AG10803 (cell line): ENCODE measurements around the gene DENND1A.
A peak's percentile ranks its signal among the peaks of the same experiment; 100 is the strongest.

Experiments
- DNase-seq: peaks from one replicate; pipeline ENCODE4 v3.0.0; 2010; ENCODE audit warnings: low read depth
- H3K4me3 ChIP-seq: 2 replicates; pipeline ENCODE4 v1.5.1; 2011; ENCODE audit warnings: mild to moderate bottlenecking, low read length, control low read depth
- CTCF ChIP-seq: conservative IDR thresholded peaks from 2 replicates; pipeline ENCODE4 v1.5.1; 2011; ENCODE audit warnings: mild to moderate bottlenecking, low read length, control low read depth, inconsistent platforms

Gene DENND1A

GRCh38 chr9:123369296-123369695 lies 560.6 kb downstream of the DENND1A start:
- no peak for TF ChIP-seq CTCF
- H3K4me3 ChIP-seq: no peak overlapping the region
- DNase-seq: no peak

GRCh38 chr9:123368536-123369153 lies 561.3 kb downstream of the DENND1A start:
- no peak for TF ChIP-seq CTCF
- DNase-seq: no peak
- no peak overlapping the region for H3K4me3 ChIP-seq

GRCh38 chr9:123368023-123368422 lies 561.9 kb downstream of the DENND1A start:
- no peak overlapping the region for H3K4me3 ChIP-seq
- no peak for TF ChIP-seq CTCF
- DNase-seq: no peak

- no peak overlapping the region for H3K4me3 ChIP-seq
These were observed 563.9 kb downstream of the DENND1A start for GRCh38 chr9:123365881-123366528.

GRCh38 chr9:123365287-123365880 lies 564.5 kb downstream of the DENND1A start:
- peak; percentile 36 for TF ChIP-seq CTCF
- DNase-seq: no peak
- no peak overlapping the region for H3K4me3 ChIP-seq

More at GRCh38 chr9:123365881-123366528, 563.9 kb downstream of the DENND1A start:
- no peak for TF ChIP-seq CTCF
- DNase-seq: no peak

- no peak for TF ChIP-seq CTCF
- DNase-seq: peak; percentile 25
- no peak overlapping the region for H3K4me3 ChIP-seq
These were observed 565.6 kb downstream of the DENND1A start for GRCh38 chr9:123364241-123364824.
